NCI-H2081 treated with DMSO at 0.1 percent for 48 hours (cell line): Measurements from ENCODE around the gene SGCD.

Experiments
- DNase-seq: peaks from one replicate; lab custom pipeline; 2025; lab: John Stamatoyannopoulos, UW

The SGCD gene

DNA sequence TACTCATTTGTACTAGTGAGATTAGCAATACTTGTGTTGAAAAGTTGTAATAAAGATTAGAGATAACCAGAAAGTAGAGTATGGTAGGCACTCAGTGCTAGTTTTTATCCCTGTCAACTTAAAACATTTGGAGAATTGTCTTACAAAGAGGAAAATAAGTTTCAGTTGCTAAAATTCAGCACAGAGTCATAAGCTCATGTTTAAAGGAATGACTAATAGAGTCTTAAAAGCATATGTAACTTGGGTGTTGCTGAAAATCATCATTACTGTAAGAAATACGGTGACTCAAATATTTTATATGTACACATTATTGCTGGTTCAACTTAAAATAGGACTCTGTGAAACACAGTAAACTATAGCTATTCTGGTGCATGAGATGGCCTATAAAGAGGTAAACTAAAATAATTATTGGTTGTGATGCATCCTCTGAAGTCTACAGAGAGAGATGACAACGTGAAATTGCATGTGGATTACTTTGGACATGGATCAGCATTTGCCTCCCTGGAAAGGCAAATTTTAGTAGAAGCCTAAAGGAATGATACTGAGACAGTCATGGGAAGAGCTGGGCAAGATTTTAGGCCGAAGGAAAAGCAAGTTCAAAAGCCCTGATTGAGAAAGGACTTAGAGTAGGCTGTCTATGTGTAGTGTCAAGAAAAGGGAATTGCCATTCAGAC, 34.6 kb downstream of the SGCD start:
- no peak for DNase-seq

- DNase-seq, result no peak
These were observed 36.9 kb downstream of the SGCD start for GRCh38 chr5:156363861-156364260.

GRCh38 chr5:156366521-156366920, 39.6 kb downstream of the SGCD start:
- no peak for DNase-seq

DNA sequence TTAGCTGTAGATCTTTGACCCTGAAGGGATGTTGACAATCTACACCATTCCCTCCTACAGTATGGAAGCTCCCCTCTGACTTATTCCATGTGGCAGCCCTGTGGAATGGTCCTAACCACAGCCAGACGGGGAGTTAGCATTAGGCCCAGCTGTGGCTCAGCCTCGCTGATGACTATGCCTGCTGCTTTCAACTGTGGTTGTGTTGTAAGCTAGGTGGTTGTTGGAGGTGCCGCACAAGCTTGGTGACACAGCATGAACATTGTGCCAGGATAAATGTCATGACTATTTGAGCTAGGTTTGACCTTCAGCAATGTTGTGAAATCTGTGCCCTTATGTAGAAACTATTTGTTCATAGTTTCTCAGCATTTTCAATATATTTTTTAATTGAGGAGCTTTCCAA, 40.6 kb downstream of the SGCD start:
- no peak for DNase-seq

DNA sequence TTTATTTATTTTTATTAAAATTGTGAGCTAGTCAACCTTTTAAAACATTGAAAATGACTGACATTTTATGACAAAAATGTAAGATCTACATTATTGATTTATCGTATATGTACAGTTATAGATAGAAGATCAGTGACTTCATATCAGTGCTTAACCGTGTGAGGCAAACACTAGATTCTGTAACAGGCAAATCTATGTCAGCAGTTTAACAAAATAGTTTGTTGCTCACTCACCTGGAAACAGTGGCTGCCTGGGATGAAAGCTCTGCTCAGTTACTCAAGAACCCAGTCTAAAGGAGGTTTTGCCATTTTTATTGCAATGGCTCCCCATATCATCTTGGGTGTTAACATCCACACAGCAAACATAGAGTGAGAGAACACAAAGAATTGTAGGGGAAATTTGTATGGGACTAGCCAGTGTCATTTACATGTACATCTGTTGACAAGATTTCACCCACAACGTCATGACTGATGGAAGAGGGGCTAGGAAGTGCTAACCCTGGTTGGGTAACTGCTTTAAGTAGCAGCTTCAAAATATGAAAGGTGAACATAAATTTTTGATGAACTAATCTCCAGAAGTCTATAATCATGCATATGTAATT, 49.0 kb downstream of the SGCD start:
- no peak for DNase-seq

- DNase-seq, result no peak
These were observed 49.8 kb downstream of the SGCD start for GRCh38 chr5:156376751-156377150.

DNA sequence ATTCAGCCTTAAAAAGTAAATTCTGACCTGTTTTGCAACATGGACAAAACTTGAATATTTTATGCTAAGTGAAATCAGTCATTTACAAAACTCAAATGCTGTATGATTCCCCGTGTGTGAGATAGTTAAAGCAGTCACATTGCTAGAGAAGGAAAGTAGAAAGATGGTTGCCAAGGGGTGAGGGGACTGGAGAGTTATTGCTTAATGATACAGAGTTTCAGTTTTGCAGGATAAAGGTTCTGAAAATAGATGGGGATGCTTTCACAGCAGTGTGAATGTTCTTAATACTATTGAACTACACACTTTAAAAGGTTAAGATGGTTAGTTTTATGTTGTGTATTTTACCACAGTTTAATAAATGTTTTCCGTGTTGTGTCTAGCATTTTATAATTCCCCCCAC, 51.2 kb downstream of the SGCD start:
- DNase-seq, result no peak

DNA sequence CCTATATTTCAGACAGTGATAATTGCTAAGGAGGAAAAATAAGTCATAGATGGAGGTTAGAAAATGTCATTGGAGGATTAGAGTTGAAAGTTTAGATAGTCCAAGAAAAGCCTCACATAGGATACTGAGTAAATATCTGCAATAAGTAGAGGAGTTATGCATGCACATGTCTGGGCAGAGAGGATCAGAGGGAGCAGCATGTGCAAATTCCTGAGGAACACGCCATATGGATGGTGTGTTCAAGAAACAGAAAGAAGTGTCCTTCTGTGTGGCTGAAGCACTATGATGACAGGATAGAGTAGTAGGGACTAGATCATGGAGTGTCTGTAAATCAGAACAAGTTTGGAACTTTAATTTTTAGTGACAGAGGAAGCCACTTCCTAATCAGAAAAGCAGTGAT, 52.2 kb downstream of the SGCD start:
- DNase-seq, result no peak

GRCh38 chr5:156380848-156381247, 53.9 kb downstream of the SGCD start:
- DNase-seq, result no peak

GRCh38 chr5:156383510-156384265, 56.7 kb downstream of the SGCD start:
- DNase-seq, result no peak

- no peak for DNase-seq
These were observed 58.5 kb downstream of the SGCD start for GRCh38 chr5:156385416-156385815.

GRCh38 chr5:156386976-156387375, 60.0 kb downstream of the SGCD start:
- DNase-seq, result no peak

DNA sequence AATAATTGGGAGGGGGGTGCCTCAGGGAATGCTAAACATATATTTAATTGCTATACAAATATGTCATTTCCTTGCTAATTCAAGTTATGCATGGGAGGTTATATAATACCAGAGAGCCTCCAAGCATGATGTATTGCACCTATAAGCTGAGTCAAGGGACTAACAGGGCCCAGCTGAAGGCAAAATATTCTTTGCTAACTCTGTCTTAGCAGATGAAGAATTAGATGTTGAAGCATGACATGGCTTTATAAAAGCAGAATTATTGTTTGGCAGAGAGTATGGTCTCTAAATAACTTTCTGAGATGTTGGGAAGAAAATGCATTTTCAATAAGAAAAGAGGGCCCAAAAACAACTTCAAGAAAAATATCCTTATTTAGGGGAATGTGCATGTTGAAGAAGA, 60.4 kb downstream of the SGCD start:
- DNase-seq, result peak; percentile 12

GRCh38 chr5:156388233-156388632, 61.3 kb downstream of the SGCD start:
- DNase-seq, result no peak

GRCh38 chr5:156391139-156391538, 64.2 kb downstream of the SGCD start:
- no peak for DNase-seq

- no peak for DNase-seq
These were observed 67.0 kb downstream of the SGCD start for GRCh38 chr5:156393980-156394379.

GRCh38 chr5:156394642-156395305, 67.8 kb downstream of the SGCD start:
- peak; percentile 36 for DNase-seq

- DNase-seq, result no peak
These were observed 68.3 kb downstream of the SGCD start for GRCh38 chr5:156395306-156395675.

GRCh38 chr5:156396063-156396829, 69.3 kb downstream of the SGCD start:
- DNase-seq, result no peak

- DNase-seq, result no peak
These were observed 69.8 kb downstream of the SGCD start for GRCh38 chr5:156396830-156397081.

- no peak for DNase-seq
These were observed 72.4 kb downstream of the SGCD start for GRCh38 chr5:156399323-156399722.

DNA sequence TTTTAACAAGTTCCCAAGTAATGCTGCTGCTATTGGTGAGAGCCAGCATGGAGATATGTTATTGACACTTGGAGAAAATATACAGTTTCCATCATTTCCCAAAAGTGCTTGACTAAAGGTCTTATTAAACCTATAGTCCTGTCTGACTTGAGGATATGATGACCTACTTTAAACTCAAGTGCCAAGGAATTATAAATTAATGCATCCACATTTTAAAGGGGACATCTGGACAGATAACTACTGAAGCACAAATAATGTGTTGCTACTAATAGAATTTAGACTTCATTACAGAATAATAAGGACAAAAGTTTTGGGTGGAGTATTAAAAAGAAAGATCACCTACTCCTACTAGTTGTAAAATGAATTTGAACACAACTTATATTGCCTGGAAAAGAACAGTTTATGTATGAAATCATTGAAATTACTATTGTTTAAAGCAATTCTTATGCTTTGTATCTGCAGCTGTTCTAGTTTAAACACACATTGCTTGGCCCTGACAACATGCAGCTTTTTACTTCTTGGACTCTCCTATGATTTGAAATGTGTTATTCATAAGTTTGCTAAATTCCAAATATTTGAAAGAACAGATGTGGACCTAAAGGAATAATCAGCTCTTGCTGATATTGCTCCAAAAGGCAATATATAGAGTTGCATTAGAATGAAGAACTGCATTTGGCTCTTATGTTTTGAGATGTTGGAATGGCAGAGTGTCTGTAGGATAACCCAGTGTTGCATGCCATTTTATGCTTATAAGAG, 73.4 kb downstream of the SGCD start:
- no peak for DNase-seq
